ENCODE measurements around the gene PNKP.
A peak's percentile ranks its signal among the peaks of the same experiment; 100 is the strongest.
"Not testable (repeated sequence)": the region's sequence is repeated elsewhere in the genome, so short reads cannot be mapped to it uniquely, and the experiment has no call there.

PNKP gene

DNA sequence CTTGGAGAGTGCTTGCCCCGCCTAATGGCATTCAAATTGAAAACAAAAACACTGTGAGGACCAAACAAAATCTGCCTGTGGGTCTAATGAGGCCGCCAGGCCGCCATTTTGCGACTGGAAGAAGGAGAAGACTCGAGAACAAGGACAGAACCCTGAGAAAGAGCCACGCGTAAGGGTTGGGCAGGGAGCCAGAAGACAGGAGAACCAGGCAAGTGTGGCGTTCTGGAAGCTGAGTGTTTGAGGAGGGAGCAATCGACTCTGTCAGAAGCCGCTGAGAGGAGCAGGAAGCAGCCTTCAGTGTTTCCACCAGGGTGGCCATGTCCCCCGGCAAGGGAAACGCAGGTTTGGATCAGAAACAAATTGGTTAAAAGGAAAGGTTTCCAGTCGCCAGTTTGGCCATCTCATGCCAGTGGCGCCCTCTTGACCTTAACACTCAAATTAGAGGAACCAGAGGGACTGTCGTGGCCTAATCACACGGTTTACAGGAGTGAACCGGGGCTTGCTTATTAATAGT, 26.6 kb downstream of the PNKP start:
- DNase-seq: no peak

DNA sequence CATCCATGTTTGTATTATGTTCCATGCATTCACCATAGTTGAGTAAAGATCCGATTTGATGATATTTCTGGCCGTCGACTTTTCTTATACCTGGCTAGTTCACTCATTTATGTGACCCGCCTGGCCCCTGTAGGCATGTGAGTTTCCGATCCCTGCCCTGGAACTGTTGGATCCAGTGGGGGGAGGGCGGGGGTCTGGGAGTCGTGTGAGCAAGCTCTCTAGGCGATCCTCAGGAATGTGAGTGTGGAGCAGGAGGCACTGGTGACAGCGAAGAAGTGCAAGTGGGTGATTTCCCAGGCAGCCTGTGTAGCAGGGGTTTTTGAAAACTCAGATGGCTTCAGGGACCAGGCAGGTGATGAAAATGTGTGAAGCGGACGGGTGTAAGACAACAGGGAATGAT, 27.1 kb downstream of the PNKP start:
- no peak for DNase-seq

DNA sequence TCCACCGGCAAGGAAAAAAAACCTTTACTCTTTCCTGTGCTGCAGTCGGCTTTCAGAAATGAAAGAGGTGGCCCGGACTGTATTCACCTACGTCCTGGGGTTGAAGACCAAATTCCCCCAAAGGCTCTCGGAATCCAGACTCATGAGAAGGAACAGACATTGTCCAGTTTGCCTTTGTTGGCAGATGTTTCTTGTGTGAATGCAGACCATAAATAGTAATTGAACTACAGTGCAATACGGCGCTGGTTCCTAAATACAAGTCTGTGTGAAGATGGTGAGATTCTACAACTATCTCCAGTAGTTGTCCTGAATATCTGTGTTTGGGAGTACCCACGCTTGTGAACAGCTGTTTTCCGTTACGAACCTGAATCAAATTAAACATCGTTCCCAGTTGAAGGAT, 27.7 kb downstream of the PNKP start:
- no peak for DNase-seq

DNA sequence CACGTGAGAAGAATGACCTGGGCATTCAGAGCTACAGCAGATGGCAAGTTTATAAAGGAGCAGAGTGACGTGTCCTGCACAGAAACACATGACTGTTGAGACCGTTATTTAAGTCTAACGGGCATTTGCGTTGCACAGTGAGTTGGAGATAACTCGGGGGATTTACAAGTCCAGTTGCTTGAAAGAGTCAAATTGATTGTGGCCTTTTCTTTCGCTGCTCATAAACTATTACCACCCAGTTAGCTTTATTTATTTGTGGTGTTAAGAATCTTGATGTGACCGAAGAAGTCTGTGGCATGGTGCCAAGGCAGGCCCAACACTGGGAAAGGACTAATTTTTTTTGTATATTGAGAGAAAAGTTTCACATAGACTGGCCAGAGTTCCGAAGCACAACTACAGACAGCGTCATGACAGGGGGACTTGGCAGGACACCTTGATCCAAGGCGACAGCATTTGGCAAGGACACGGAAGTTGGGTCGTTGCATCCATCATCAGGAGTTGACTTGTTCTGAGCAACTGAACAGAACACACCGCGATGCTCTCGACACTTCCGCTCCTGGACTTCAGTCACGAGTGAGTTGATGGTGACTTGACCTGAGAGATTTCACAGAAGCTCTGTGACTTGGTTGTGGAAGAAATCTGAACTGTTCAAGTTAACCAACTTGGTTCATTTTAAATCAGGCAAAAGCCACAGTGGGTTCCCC, 28.3 kb downstream of the PNKP start:
- DNase-seq: no peak

DNA sequence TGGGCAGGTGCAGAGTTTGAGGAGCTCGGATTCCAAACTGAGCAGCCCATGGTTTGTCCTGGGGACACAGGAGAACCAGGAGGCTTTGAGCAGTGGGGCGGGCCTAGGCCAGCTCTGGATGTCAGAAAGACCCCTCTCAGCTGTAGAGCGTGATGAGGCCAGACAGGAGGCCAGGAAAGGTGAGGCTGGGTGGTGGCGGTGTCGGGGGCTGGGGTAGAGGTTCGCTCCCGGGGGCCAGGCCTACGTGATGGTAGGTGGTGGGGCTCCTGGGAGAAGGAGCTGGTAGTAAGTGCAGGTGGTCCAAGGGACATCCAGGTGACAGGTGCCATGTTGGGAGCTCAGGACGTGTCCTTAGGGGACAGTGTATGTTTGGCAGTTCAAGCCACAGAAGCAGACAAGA, 30.0 kb downstream of the PNKP start:
- no peak for DNase-seq

DNA sequence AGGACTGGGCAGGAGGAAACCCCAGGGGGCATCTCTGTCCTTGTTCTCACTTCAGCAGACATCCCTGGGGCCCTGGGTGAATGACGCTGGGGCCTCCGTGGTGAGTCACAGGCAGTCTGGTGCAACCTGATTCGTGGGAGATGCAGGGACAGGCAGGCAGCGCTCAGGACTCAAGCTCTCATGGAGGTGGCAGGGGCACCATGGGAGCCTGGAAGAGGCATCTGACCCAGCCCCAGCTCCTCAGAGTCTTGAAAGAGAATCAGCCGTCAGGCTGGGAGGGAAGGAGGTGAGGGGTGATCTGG, 30.4 kb downstream of the PNKP start:
- no peak for DNase-seq

DNA sequence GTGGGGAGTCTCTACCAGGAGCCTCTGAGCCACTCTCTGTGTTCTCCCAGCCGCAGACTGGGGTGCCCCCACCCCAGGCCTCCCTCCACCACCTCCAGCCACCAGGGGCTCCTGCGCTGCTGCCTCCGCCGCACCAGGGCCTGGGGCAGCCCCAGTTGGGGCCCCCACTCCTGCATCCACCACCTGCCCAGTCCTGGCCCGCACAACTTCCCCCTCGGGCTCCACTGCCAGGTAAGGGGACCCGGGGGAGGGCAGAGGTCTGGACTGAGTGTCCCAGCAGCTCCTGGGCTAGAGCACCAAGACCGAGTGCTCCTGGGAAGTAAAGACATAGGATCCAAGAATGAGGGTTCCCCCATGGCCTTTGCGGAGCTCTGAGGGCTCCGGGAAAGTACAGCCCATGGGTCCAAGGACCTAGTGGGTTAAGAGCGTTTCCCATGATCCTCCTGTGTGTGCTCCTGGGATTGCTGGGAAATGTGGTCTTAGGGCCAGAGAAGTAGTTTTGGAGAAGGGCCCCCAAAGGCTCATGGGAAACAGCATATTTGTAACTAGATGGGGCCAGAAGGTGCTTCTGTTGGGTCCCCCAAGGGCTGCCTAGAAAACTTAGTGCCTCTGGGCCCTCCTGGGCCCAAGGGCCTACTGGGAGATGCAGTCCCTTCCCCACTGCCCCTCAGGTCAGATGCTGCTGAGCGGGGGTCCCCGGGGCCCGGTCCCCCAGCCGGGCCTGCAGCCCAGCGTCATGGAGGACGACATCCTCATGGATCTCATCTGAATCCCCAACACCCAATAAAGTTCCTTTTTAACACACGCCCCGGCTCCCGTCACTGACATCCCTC, 31.0 kb downstream of the PNKP start:
- DNase-seq: no peak

DNA sequence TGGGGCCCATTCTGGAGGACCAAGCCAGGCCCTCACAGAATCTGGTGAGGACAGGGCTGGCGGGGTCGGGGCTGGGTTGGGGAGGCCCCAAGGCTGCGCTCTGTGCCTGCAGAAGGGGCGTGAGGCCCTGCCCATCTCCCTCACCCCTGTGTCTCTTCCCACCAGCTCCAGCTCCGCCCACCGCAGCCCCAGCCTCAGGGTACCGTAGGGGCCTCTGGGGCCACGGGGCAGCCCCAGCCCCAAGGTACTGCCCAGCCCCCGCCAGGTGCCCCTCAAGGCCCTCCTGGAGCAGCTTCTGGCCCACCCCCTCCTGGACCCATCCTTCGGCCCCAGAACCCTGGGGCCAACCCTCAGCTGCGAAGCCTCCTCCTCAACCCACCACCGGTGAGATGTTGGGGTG, 31.8 kb downstream of the PNKP start:
- no peak for DNase-seq

DNA sequence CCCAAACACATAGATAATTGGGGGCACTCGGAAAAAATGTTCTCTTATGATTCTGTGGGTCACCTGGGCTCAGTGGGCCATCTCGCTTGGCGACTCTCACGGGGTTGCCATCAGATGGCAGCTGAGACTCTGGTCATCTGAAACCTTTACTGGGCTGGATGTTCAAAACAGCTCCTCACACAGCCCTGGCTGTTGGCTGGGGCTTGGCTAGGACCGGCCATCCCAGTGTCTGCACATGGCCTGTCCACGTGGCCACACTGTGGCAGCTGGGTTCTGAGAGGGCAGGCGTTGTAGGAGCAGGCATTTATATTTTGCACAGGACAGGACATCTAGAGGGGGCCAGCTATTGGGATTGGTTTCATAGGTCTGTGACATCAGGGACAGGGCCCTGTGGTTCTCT, 33.8 kb downstream of the PNKP start:
- DNase-seq: no peak

DNA sequence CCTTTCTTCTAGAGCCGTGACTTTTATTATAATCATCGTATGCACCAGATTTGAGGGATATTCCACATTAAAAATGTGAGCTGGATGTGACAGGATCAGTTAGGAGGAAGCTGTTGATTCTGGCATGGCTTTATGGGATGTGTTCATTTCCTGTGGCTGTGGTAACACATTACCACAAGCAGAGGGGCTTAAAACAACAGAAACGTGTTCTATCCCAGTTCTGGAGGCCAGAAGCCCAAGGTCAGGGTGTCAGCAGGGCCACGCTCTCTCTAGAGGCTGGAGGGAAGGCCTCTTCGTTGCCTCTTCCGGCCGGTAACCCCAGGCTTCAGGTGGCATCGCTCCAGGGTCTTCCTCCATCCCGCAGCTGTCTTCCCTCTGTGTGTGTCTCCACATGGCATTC, 34.8 kb downstream of the PNKP start:
- no peak for DNase-seq

DNA sequence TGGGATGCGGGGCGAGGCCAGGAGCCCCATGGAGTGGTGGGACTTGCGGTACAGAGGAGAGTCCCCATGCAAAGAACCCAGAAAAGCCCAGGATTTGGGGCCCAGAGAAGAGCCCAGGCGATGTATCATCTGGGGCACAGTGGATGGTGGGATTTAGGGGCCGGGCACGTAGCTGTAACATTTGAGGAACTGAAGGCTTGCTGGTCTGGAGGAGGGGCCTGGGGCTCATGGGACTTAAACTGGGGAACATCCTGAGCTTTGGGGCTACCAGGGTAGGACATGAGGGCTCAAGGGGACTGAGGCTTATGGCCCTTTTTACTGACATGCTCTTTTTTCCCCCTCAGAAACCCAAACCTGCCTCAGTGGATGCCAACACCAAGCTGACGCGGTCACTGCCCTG, 35.8 kb downstream of the PNKP start:
- no peak for DNase-seq

DNA sequence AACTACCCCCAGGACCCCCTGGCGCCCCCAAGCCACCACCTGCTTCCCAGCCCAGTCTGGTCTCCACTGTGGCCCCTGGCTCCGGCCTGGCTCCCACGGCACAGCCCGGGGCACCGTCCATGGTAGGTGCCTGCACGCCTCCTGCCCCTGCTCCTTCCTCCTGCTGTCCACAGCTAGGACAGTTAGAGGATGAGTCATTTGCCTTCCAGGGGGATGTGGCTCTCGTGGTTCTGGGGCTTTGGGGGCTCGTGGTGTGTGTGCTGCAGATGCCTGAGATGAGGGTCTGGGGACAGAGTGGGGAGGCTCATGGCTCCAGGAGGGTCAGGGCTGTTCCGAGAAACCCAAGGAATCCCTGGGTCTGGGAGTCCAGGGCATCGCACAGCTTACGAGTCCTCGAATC, 36.6 kb downstream of the PNKP start:
- DNase-seq: no peak

DNA sequence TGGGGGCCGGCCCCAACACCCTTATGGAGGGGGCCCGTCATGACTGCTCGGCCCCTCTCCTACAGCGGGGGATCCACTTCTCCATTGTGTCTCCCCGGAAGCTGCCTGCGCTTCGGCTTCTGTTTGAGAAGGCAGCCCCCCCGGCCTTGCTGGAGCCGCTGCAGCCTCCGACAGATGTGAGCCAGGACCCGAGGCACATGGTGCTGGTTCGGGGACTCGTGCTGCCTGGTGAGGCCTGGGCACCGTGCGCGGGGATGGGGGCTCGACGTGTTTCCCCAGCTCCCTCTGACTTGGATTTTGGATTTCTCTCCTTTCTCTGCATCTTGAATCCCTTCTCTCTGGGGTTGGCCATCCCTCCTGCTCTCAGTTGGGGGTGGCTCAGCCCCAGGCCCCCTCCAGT, 37.7 kb downstream of the PNKP start:
- no peak for DNase-seq

DNA sequence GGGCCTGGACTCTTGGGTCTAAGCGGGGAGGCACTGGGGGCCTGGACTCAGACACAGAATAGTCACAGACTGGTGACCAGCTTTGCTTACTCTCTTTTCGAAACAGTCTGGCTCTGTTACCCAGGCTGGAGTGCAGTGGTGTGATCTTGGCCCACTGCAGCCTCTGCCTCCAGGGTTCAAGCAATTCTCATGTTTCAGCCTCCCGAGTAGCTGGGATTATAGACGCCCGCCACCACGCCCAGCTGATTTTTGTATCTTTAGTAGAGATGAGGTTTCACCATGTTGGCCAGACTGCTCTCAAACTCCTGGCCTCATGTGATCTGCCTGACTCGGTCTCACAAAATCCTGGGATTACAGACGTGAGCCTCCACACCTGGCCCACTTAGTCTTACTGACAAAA, 38.2 kb downstream of the PNKP start:
- DNase-seq: no peak

DNA sequence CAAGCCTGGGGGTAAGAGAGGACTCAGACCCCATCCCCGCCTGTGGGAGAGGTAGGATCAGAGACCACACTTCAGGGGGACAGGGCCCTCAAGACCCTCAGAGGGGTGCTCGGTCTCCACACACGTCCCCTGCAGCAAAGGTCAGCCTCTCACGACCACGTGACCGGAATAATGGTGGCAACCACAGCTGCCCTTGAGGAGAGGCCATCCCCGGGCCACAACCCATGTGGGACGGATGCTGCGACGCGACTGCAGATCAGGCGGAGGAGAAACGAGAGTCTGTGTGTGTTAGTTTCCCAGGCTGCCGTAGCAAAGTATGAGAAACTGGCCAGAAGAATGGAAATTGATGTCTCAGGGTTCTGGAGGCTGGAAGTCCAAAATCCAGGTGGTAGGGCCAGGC, 40.3 kb downstream of the PNKP start:
- DNase-seq: no peak

DNA sequence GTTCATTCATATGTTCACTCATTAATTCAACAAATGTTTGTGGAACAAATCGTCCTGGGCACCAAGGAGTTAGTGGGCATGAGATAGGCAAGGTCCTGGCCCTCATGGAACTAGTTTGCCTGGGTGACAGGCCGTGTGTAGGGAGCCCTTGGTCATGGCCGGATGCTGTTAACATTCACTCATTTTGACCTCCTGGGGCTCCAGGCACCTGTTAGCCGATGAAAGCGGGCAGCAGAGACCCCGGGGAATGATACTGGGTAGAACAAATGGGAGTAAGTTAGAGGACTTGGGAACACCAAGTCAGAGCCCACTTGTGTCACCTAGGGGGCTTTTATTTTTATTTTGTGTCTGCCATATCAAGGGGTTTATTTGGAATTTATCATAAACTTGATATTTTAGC, 42.7 kb downstream of the PNKP start:
- DNase-seq: no peak

DNA sequence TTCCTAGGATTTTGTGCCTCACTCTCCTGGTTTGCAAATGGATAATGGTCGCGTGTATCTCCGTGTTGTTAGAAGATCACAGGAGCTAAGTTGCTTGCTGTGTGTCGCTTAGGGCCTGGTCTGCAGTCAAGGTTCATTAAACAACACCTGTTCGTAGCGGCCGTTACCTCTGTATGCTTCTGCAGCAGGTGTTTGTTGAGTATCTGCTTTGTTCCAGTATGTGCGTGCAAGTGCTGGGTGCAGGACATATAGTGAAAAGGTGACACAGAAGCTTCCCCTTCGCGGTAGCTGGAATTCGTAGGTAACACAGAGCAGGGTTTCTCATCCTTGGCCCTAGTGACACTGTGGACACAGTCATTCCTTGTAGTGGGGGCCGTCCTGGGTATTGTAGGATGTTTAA, 43.9 kb downstream of the PNKP start:
- no peak for DNase-seq

DNA sequence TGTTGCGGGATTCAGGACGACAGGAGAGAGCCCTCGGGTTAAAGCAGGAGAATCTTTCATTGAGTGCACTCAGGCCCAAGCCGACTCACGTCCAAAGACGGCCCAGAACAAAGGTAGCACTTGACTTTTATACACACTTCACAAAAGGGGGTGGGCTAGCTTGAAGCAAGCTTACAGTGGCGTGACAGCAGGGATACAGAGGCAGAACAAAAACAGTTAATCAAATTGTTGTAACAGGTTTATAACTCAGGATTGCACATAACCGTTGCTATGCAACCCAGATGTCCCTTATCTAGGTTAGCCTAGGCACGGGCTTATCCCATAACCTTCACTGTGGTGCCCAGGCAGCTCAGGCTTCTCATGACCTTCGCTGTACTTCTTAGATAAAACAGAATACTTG, 47.3 kb downstream of the PNKP start:
- DNase-seq: no peak

DNA sequence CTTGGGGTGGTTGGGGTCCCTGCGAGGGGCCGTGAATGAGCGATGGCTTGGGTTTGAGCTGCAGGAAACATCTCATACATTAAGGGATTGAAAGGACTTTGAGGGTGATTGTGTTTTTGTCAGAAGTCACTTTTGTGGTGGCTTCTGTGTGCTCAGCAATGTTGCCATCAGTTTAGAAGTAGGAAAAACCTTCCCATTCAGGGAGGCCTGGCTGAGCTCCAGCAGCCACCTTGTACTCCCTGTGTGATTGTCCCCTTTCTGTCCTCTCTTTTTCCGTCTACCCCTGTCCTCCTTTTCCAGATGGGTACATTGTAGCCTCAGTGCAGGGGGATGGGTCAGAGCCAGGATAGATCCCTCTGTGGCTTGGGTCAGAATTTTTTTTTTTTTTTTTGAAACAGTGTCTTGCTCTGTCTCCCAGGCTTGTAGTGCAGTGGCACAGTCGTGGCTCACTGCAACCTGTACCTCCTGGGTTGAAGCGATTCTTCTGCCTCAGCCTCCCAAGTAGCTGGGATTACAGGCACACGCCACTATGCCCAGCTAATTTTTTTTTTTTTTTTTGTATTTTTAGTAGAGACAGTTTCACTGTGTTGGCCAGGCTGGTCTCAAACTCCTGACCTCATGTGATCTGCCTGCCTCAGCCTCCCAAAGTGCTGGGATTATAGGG, 47.8 kb downstream of the PNKP start:
- not testable (repeated sequence) for DNase-seq

DNA sequence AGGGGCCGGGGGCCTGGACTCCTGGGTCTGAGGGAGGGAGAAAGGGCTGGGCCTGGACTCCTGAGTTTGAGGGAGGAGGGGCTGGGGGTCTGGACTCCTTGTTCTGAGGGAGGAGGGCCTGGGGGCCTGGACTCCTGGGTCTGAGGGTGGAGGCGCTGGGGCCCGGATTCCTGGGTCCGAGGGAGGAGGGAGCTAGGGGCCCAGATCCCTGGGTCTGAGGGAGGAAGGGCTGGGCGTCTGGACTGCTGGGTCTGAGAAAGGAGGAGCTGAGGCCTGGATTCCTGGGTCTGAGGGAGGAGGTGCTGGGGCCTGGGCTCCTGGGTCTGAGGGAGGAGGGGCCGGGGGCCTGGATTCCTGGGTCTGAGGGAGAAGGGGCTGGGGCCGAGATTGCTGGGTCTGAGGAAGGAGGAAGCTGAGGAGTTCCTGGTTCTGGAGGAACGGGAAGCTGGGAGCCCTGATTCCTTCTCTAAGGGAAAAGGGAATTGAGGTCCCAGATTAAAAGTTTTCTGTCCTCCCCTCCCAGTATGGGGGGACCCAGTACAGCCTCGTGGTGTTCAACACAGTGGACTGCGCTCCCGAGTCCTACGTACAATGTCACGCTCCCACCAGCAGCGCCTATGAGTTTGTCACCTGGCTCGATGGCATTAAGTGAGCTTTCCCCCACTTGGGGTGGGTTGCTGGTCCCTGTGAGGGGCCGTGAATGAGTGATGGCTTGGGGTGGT, 48.6 kb downstream of the PNKP start:
- peak; percentile 18 for DNase-seq

DNA sequence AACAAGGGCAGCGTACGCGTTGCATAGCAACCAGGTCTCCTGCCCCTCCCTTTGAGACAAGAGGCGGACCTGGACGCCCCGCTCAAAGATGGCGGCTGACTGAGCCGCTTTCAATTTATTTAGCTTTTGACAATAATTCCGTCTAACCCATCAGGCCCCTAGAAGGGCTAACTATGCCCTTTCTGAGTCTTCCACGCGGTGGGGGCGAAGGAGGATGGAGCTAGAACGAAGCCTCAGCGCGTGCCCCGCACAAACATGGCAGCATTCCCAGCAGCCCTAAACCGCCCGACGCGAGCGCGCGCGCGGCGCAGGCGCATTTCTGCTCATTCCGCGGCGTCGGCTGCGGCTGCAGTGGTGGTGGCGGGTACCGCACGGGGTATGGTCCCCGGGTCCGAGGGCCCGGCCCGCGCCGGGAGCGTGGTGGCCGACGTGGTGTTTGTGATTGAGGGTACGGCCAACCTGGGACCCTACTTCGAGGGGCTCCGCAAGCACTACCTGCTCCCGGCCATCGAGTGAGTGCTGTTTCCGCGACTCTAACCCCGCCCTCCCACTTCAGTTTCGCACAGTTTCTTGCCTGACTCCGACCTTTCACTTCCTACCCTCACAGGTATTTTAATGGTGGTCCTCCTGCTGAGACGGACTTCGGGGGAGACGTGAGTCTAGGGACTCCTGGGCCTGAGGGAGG, 49.3 kb downstream of the PNKP start, which contains the start of gene MED25:
Gene MED25 (plus strand): TSS at position 326 of the 685 bp plus-strand sequence. CDS start 53 bp downstream, at position 379.
- DNase-seq: peak; percentile 91

DNA sequence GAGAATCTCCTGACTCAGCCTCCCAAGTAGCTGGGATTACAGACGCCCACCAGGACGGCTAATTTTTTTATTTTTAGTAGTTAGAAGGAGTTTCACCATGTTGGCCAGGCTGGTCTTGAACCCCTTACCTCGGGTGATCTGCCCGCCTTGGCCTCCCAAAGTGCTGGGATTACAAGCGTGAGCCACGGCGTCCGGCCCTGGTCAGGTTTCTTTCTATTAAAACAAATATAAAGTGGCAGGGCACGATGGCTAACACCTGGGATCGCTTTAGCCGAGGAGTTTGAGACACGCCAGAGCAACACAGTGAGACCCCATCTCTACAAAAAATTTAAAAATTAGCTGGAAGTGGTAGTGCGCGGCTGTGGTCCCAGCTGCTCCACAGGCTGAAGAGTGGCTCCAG, 50.8 kb downstream of the PNKP start:
- no peak for DNase-seq

DNA sequence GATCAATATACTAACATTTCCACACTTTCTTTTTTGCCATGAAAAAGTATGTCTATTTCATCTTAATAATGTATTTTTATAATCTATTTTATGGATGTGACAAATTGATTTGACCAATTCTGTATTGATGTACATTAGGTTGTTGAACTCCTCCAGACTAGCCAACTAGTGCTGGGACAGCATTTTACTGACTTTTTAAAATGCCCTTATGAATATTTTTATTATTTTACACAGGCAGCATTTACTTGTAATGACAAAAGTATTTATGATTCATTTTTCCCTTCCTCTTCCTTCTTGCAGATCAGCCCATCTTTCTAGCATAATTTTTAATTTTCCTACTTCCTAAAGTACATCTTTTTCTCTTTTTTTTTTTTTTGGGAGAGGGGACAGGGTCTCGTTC, 53.4 kb downstream of the PNKP start:
- DNase-seq: no peak
